Neutrophil (primary cell): ENCODE results near the gene HSPA4L.

Source experiments
- H3K27ac ChIP-seq: fragments of 200-600 bp; sonication (generic); 2 replicates; pipeline ENCODE4 v1.5.1; 2016; ENCODE audit warnings: mild to moderate bottlenecking, moderate library complexity
- H3K27me3 ChIP-seq: fragments of 200-600 bp; sonication (generic); 2 replicates; pipeline ENCODE4 v1.6.0; 2016; ENCODE audit warnings: mild to moderate bottlenecking
- H3K36me3 ChIP-seq: fragments of 200-600 bp; sonication (generic); 2 replicates; pipeline ENCODE4 v1.5.1; 2017
- H3K4me1 ChIP-seq, 2 experiments: fragments of 200-600 bp in 1 of 2; sonication (generic) in 1 of 2; 1 replicate in 1 of 2; 2 replicates in 1 of 2; pipeline versions ENCODE4 v1.5.1 to v1.6.1; 2013 to 2016; ENCODE audit warnings: low read depth in 1 of 2, low read length in 1 of 2, mild to moderate bottlenecking in 1 of 2, moderate library complexity in 1 of 2; ENCODE audit not compliant: control insufficient read depth in 1 of 2, insufficient read depth in 1 of 2
- H3K4me3 ChIP-seq, 2 experiments: fragments of 200-600 bp in 1 of 2; sonication (generic) in 1 of 2; 1 replicate in 1 of 2; 2 replicates in 1 of 2; pipeline ENCODE4 v1.5.1; 2013 to 2016; ENCODE audit warnings: low read depth in 1 of 2, low read length in 1 of 2, mild to moderate bottlenecking in 1 of 2, moderate library complexity in 1 of 2
- H3K9me3 ChIP-seq: fragments of 200-600 bp; sonication (generic); 2 replicates; pipeline ENCODE4 v1.5.1; 2016
- TF ChIP-seq, protein P1 (sequence below): fragments of 200-600 bp; sonication (generic); IDR thresholded peaks from 2 replicates; pipeline ENCODE4 v1.5.1; 2016; ENCODE audit warnings: antibody characterized with exemption

HSPA4L gene

DNA sequence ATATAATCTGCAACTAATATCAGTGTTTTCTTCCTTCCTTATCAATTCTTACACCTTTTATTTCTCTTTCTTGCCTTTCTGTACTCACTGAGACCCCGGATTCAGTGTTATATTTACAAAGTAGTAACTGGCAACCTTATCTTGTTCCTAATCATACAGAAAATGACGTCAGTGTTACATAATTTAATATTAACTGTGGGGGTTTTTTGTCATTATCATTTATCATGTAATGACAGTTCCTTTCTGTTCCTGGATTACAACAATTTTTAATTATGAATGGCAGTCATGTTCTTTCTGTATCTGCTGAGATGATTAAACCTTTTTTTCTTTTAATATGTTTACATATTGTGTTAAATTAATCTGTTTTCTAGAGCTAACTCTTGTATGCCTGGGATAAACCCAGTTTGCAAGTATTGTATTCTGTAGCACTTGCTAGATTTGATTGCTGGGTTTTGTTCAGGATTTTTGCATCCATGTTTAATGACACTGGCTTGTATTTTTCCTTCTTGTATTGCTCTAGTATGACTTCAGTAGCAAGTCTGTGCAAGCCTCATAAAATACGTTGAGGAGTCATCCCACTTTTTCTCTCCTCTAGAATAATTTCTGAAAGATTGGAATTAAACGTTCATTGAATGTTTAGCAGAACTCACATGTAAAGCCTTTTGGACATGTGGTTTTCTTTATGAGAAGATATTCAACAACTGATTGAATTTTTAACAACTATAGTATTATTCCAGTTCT is 10.4 kb upstream of the HSPA4L start:
- no peak overlapping the region for H3K4me3 ChIP-seq
- H3K27ac ChIP-seq, result no peak overlapping the region

GRCh38 chr4:127772769-127773671 is 9.1 kb upstream of the HSPA4L start:
- Histone ChIP-seq H3K9me3 (no peaks in the 10 kb centered on the region), H3K4me1 (no peaks in the 10 kb centered on the region), H3K27me3 (peaks cover 10% of the 10 kb centered on the region), H3K4me3 (no peak overlapping the region), H3K36me3 (no peaks in the 10 kb centered on the region), H3K27ac (no peak overlapping the region)
- TF ChIP-seq, protein P1, sequence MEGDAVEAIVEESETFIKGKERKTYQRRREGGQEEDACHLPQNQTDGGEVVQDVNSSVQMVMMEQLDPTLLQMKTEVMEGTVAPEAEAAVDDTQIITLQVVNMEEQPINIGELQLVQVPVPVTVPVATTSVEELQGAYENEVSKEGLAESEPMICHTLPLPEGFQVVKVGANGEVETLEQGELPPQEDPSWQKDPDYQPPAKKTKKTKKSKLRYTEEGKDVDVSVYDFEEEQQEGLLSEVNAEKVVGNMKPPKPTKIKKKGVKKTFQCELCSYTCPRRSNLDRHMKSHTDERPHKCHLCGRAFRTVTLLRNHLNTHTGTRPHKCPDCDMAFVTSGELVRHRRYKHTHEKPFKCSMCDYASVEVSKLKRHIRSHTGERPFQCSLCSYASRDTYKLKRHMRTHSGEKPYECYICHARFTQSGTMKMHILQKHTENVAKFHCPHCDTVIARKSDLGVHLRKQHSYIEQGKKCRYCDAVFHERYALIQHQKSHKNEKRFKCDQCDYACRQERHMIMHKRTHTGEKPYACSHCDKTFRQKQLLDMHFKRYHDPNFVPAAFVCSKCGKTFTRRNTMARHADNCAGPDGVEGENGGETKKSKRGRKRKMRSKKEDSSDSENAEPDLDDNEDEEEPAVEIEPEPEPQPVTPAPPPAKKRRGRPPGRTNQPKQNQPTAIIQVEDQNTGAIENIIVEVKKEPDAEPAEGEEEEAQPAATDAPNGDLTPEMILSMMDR, result no peak

More for the DNA sequence above, 10.4 kb upstream of the HSPA4L start:
- Histone ChIP-seq H3K36me3 (no peaks in the 10 kb centered on the region), H3K27me3 (no peaks in the 10 kb centered on the region), H3K9me3 (no peaks in the 10 kb centered on the region), H3K4me1 (no peaks in the 10 kb centered on the region)
- TF ChIP-seq, protein P1, result no peak

- H3K27me3 ChIP-seq, result peaks cover 38% of the 10 kb centered on the region
These were observed 6.3 kb upstream of the HSPA4L start for GRCh38 chr4:127775843-127776242.

GRCh38 chr4:127776620-127777019 is 5.5 kb upstream of the HSPA4L start:
- Histone ChIP-seq H3K4me3 (no peak overlapping the region), H3K4me1 (peaks cover 5% of the 10 kb centered on the region in 2 experiments), H3K36me3 (no peaks in the 10 kb centered on the region), H3K27me3 (peaks cover 46% of the 10 kb centered on the region), H3K9me3 (no peaks in the 10 kb centered on the region), H3K27ac (no peak overlapping the region)
- TF ChIP-seq, protein P1, result no peak

More at GRCh38 chr4:127775843-127776242, 6.3 kb upstream of the HSPA4L start:
- no peak overlapping the region for H3K27ac ChIP-seq
- no peaks in the 10 kb centered on the region for H3K4me1 ChIP-seq
- H3K4me3 ChIP-seq, result no peak overlapping the region
- TF ChIP-seq, protein P1, result no peak
- H3K36me3 ChIP-seq, result no peaks in the 10 kb centered on the region
- no peaks in the 10 kb centered on the region for H3K9me3 ChIP-seq

GRCh38 chr4:127777487-127777886 is 4.6 kb upstream of the HSPA4L start:
- no peaks in the 10 kb centered on the region for H3K36me3 ChIP-seq
- H3K4me1 ChIP-seq, result peaks cover 7 to 11% of the 10 kb centered on the region in 2 experiments
- peaks cover 54% of the 10 kb centered on the region for H3K27me3 ChIP-seq
- H3K9me3 ChIP-seq, result no peaks in the 10 kb centered on the region
- H3K4me3 ChIP-seq, result no peak overlapping the region
- TF ChIP-seq, protein P1, result no peak
- H3K27ac ChIP-seq, result no peak overlapping the region
